ENCODE measurements around the gene CLEC12A.
"Not testable (repeated sequence)": the region's sequence is repeated elsewhere in the genome, so short reads cannot be mapped to it uniquely, and the experiment has no call there.

The CLEC12A gene

GRCh38 chr12:9973949-9974348 lies 2.7 kb downstream of the CLEC12A start:
- DNase-seq = no peak

GRCh38 chr12:9974731-9975130 lies 3.5 kb downstream of the CLEC12A start:
- not testable (repeated sequence) for DNase-seq

DNA sequence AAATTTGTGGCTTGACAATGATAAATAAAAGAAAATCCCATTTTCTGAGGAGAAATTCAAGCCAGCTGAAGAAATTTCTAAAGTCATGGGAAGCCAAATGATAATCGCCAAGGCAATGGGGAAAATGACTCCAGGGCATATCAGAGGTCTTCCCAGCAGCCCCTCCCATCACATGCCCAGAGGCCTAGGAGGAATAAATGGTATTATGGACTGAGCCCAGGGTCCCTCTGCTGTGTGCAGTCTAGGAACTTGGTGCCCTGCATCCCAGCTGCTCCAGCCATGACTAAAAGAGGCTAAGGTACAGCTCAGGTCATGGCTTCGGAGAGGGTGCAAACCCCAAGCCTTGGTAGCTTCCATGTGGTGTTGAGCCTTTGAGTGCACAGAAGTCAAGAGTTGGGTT lies 4.4 kb downstream of the CLEC12A start:
- no peak for DNase-seq

DNA sequence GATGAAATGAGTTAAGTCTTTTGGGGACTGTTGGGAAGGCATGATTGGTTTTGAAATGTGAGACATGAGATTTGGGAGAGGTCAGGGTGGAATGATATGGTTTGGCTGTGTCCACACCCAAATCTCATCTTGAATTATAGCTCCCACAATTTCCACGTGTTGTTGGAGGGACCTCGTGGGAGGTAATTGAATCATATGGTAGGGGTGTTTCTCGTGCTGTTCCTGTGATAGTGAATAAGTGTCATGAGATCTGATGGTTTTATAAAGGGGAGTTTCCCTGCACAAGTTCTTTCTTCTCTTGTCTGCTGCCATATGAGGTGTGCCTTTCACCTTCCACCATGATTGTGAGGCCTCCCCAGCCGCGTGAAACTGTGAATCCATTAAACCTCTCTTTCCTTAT lies 5.4 kb downstream of the CLEC12A start:
- not testable (repeated sequence) for DNase-seq

DNA sequence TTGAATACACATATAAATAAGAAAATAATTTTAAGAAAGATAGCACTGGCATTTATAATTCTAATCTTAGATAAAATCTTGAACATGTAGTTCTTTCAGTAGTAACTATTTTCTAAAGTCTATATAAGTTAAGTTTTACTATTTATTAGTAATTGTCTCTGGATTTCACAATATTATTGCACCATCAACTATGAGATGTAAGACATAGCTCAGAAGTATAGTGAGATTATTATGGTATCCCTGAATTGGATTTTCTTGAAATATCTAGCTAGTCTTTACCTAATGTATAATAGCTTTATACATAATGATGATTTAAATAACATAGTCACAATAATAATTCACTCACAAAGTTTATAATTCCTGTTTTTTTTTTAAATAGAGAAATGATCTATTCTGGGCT lies 6.7 kb downstream of the CLEC12A start:
- no peak for DNase-seq

GRCh38 chr12:9980126-9980525 lies 8.9 kb downstream of the CLEC12A start:
- no peak for DNase-seq

- no peak for DNase-seq
Measured at GRCh38 chr12:9991876-9992275, 20.7 kb downstream of the CLEC12A start.

DNA sequence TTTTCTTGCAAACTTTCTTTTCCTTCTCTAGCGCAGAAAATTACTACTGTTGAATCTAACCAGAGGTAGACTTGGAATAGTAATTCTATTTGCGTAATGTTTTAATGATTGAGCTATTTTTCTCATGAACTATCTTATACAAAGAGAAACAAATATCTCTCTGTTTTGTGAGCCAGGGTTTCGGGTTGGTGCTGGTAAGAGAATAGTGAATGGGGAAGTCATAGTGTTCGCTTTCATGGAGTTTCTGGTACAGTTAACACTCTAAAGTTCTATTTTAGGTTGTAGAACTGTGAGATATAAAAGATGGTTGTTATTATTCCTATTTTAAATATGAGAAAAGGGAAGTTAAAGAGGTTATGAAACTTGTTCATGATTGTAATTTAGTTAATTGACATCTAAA lies 21.1 kb downstream of the CLEC12A start:
- DNase-seq = no peak

- no peak for DNase-seq
Measured at GRCh38 chr12:9999016-9999415, 27.8 kb downstream of the CLEC12A start, which contains the start of gene CLEC1B. CLEC1B (minus strand) TSS chr12:9999121; CDS start chr12:9999100, 21 bp downstream.

DNA sequence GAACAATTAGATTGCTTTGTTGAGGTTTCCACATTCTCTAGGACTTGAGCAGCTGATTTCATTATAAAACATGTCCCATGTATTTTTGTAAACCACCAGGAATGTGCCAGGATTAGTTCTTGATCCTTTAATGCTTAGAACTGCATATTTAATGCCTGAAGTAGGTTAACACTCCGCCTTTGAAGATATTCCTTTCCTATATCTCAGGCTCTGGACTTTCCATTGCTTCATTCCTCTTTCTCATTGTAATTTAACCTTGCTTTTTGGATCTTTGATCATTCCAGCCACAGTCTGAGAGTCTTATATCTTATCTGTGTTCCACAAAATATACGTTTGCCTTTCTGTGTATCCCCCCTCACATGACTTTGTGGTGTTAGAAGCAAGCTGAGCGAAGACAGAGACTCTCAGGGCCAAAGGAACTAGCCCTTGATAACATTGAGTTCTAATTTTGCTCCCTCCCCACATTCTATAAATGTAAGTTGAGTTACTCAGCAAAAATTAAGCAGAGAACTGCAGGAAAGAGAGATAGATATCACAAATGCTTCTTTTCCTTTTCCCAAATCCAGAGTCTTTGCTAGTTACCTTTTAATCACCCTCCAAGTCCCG lies 30.1 kb downstream of the CLEC12A start:
- no peak for DNase-seq

DNA sequence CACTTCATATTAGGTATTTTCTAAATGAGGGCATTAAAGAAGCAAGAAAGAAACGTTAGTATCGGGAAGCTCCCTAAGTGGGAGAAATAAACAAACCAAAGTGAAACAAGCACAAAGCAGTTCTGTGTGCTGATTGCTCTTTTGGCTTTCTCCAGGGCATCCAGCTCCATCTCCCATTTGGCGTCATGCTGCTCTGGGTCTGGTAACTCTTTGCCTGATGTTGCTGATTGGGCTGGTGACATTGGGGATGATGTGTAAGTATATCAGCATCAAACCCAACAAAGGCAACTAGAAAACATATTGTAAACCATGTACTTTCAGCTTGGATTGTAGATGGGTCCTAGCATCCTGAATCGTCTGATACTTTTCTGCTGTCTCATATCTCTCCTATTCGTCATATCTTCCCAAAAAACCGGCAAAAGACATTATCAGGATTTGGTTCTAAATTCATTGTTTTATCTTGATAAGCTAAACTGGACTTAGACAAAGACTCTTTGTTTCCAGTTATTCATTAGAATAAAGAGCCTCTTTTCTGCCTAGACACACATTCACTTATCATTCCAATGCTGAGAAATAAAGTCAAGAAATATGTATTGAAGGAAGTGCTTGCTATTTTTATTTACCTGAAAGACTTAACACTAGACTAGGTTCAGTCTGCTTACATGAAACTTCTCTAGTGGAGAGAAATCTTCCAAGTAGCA lies 41.6 kb downstream of the CLEC12A start:
- DNase-seq = no peak

DNA sequence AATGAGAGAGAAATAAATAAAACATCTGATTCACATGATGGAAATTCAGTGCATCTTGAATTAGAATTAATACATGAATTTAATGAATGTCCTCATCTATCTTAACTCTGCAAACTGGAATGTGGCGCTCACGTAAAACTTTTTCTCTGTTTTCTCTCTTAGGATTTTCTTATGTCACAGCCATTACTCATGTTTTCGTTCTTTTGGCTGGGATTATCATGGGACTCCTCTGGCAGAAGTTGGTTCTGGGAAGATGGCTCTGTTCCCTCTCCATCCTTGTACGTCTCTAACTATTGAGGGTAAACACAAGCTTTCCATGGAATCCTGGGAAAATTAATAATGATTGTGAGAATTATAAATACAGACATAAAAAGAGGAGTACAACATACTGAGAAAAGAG lies 44.2 kb downstream of the CLEC12A start:
- no peak for DNase-seq

DNA sequence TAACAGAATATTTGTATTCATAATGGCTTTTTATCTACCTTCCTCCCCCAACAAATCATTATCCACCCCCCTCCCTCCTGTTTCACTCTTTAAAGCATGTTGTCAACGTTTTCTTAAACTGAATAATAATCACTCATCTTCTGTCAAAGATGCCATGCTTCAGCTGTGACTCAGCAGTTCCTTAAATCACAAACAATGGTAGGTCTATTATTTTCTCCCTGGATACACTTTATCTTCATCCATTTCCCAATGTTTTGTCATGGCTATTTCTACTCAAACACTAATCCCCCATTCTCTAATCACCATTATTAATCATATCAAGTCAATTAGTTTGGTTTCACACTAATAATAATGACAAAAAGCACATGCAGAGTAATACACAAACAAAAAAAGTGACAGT lies 45.7 kb downstream of the CLEC12A start:
- DNase-seq = no peak

DNA sequence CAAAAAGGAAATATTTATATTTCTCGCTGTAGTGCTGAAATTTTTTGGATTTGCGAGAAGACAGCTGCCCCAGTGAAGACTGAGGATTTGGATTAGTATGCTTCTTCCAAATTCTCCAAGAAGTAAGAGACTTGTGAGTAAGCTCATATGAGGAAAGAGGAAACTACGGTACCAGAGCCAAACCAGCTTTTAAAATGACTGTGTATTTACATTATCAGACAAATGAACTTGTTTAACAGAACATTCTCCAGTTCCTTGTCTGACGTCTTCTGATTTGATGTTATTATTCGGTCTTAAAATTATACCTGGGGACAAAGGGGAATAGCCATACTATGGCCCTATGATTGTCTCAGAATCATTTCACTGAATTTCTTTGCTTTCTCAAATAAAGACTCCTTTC lies 47.2 kb downstream of the CLEC12A start:
- no peak for DNase-seq

- no peak for DNase-seq
Measured at GRCh38 chr12:10021342-10021741, 50.1 kb downstream of the CLEC12A start.

- no peak for DNase-seq
Measured at GRCh38 chr12:10025236-10025635, 54.0 kb downstream of the CLEC12A start.

GRCh38 chr12:10026666-10027065 lies 55.5 kb downstream of the CLEC12A start:
- not testable (repeated sequence) for DNase-seq

DNA sequence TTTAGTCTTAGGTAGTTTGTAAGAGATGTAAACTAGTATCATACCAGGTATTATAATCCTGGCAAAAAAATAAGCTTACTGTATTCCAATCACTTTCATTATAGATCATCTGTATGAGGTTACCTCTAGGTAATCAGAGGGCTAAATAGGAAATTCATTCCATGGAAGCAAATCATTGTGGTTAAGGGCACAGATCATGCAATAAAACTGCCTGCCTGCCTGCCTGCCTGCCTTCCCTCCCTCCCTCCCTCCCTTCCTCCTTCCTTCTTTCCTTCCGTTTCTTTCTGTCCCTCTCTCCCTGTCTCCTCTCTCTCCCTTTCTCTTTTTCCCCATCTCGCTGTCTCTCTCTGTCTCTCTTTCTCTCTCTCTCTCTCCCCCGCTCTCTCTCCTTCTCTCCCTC lies 56.1 kb downstream of the CLEC12A start:
- no peak for DNase-seq

- DNase-seq = no peak
Measured at GRCh38 chr12:10027721-10028120, 56.5 kb downstream of the CLEC12A start.

DNA sequence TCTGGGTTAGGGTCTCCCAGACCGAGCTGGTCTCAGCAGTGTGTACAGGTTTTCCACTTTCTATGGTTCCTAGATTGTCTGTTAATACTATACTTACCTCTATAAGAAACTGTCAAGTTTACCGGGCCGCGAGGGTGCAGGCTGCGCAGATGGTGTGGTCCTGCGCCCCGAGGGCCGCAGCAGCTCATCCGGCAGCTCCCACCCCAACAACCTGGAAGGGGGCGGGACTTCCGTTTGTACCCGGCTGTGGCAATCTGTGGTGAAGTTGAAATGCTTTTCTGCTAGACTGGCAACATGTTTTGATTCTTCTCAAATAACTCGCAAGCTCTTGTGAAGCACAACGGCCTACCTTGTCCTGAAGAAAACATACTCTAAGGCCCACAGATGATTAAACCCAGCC lies 59.2 kb downstream of the CLEC12A start, which contains the start of gene CLEC9A:
Gene CLEC9A, plus strand, starts transcription at position 237 of the 400 bp plus-strand sequence. CDS start 22,006 bp downstream, outside the sequence.
- no peak for DNase-seq

DNA sequence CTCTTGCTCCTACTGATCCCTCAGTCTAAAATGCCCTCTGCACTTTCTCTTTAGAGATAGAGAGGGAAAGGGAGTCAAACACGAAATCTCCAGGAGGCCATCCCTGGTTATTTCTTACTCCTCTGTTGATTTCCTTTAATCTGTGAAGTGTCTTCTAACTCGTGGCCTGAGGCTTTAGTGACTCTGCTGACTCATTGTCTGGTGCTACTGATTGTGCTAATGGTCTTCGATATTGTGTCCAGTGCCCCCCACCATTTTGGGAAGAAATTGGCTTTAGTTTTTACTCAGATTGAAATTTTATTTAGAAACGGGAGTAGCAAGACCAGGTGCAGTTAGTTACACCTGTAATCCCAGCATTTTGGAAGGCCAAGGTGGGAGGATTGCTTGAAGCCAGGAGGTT lies 60.1 kb downstream of the CLEC12A start:
- no peak for DNase-seq

- no peak for DNase-seq
Measured at GRCh38 chr12:10031771-10032175, 60.6 kb downstream of the CLEC12A start.

GRCh38 chr12:10033783-10034545 lies 62.8 kb downstream of the CLEC12A start:
- DNase-seq = no peak

Data from NCI-H1092 treated with DMSO at 0.1 percent for 48 hours (cell line).